ENCODE measurements around the gene KCNK5. TPM values are rescaled to one million over a fixed set of nuclear protein-coding genes. Genes with fewer than 3 reads are reported as not detected.

The KCNK5 gene
- total RNA-seq, 2 experiments from 2014 or later = 0.30 to 0.47 TPM

- H3K36me3 Mint-ChIP-seq (ENCODE audit: low read depth) = no peaks in the 10 kb centered on the region
- POLR2A ChIA-PET = no interaction called here
- ATAC-seq (ENCODE audit: poor library complexity) (no peak), DNase-seq (no peak)
- intact Hi-C loops (cut with DNase I, micrococcal nuclease) = no loop called here
- Histone ChIP-seq H3K27ac (ENCODE audit: low read depth in 1 of 2, low read length in 2 of 2) (no peak overlapping the region), H3K27me3 (ENCODE audit: control insufficient read depth in 1 of 2, insufficient read depth in 2 of 2, low read length in 2 of 2) (no peaks in the 10 kb centered on the region), H3K36me3 (ENCODE audit: insufficient read depth, low read length) (no peaks in the 10 kb centered on the region), H3K9me3 (ENCODE audit: control insufficient read depth in 1 of 2, insufficient read depth in 1 of 2, low read length in 2 of 2) (no peaks in the 10 kb centered on the region), H3K4me3 (ENCODE audit: low read length) (no peak overlapping the region), H3K4me1 (ENCODE audit: insufficient read depth, low read length) (no peaks in the 10 kb centered on the region)
- CTCF ChIA-PET = interaction anchor here (0.7 kb wide), 1 partner anchor 1828 kb away, joined by 3 read pairs; no protein-coding TSS in a partner anchor
- no peak overlapping the region for H3K27ac Mint-ChIP-seq
- no peaks in the 10 kb centered on the region for H3K27me3 Mint-ChIP-seq
- H3K4me3 Mint-ChIP-seq = no peak overlapping the region
- H3K9me3 Mint-ChIP-seq = no peaks in the 10 kb centered on the region
- peaks cover 5% of the 10 kb centered on the region for H3K4me1 Mint-ChIP-seq (ENCODE audit: low read depth)
- TF ChIP-seq, protein P1, sequence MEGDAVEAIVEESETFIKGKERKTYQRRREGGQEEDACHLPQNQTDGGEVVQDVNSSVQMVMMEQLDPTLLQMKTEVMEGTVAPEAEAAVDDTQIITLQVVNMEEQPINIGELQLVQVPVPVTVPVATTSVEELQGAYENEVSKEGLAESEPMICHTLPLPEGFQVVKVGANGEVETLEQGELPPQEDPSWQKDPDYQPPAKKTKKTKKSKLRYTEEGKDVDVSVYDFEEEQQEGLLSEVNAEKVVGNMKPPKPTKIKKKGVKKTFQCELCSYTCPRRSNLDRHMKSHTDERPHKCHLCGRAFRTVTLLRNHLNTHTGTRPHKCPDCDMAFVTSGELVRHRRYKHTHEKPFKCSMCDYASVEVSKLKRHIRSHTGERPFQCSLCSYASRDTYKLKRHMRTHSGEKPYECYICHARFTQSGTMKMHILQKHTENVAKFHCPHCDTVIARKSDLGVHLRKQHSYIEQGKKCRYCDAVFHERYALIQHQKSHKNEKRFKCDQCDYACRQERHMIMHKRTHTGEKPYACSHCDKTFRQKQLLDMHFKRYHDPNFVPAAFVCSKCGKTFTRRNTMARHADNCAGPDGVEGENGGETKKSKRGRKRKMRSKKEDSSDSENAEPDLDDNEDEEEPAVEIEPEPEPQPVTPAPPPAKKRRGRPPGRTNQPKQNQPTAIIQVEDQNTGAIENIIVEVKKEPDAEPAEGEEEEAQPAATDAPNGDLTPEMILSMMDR (IDR thresholded peaks at IDR 0.05) = no peak
Measured at GRCh38 chr6:39217177-39217864, 12.0 kb downstream of the KCNK5 start.

- Mint-ChIP-seq H3K9me3 (no peaks in the 10 kb centered on the region), H3K36me3 (ENCODE audit: low read depth) (no peaks in the 10 kb centered on the region), H3K4me3 (no peak overlapping the region), H3K27ac (no peak overlapping the region), H3K4me1 (ENCODE audit: low read depth) (peaks cover 5% of the 10 kb centered on the region), H3K27me3 (no peaks in the 10 kb centered on the region)
- TF ChIP-seq, protein P1 (IDR thresholded peaks at IDR 0.05) = no peak
- no peaks in the 10 kb centered on the region for H3K36me3 ChIP-seq (ENCODE audit: insufficient read depth, low read length)
- DNase-seq = no peak
- ChIA-PET POLR2A (no interaction called here), CTCF (no interaction called here)
- no peak for ATAC-seq (ENCODE audit: poor library complexity)
- H3K4me1 ChIP-seq (ENCODE audit: insufficient read depth, low read length) = no peaks in the 10 kb centered on the region
- no peak overlapping the region for H3K4me3 ChIP-seq (ENCODE audit: low read length)
- H3K27me3 ChIP-seq (ENCODE audit: control insufficient read depth in 1 of 2, insufficient read depth in 2 of 2, low read length in 2 of 2) = no peaks in the 10 kb centered on the region
- H3K27ac ChIP-seq (ENCODE audit: low read depth in 1 of 2, low read length in 2 of 2) = no peak overlapping the region
- intact Hi-C loops (cut with DNase I, micrococcal nuclease) = no loop called here
- H3K9me3 ChIP-seq (ENCODE audit: control insufficient read depth in 1 of 2, insufficient read depth in 1 of 2, low read length in 2 of 2) = no peaks in the 10 kb centered on the region
Measured at GRCh38 chr6:39215640-39216158, 13.6 kb downstream of the KCNK5 start.

GRCh38 chr6:39214846-39215639, 14.2 kb downstream of the KCNK5 start:
- Histone ChIP-seq H3K36me3 (ENCODE audit: insufficient read depth, low read length) (no peaks in the 10 kb centered on the region), H3K27me3 (ENCODE audit: control insufficient read depth in 1 of 2, insufficient read depth in 2 of 2, low read length in 2 of 2) (no peaks in the 10 kb centered on the region), H3K4me3 (ENCODE audit: low read length) (no peak overlapping the region), H3K27ac (ENCODE audit: low read depth in 1 of 2, low read length in 2 of 2) (no peak overlapping the region), H3K4me1 (ENCODE audit: insufficient read depth, low read length) (peaks cover 3% of the 10 kb centered on the region), H3K9me3 (ENCODE audit: control insufficient read depth in 1 of 2, insufficient read depth in 1 of 2, low read length in 2 of 2) (no peaks in the 10 kb centered on the region)
- H3K4me3 Mint-ChIP-seq = no peak overlapping the region
- CTCF ChIA-PET = no interaction called here
- peaks cover 5% of the 10 kb centered on the region for H3K4me1 Mint-ChIP-seq (ENCODE audit: low read depth)
- DNase-seq (no peak), ATAC-seq (ENCODE audit: poor library complexity) (no peak)
- intact Hi-C loops (cut with DNase I, micrococcal nuclease) = no loop called here
- no peaks in the 10 kb centered on the region for H3K27me3 Mint-ChIP-seq
- POLR2A ChIA-PET = no interaction called here
- H3K9me3 Mint-ChIP-seq = no peaks in the 10 kb centered on the region
- H3K36me3 Mint-ChIP-seq (ENCODE audit: low read depth) = no peaks in the 10 kb centered on the region
- TF ChIP-seq, protein P1 (IDR thresholded peaks at IDR 0.05) = no peak
- H3K27ac Mint-ChIP-seq = no peak overlapping the region

All from CD4-positive, alpha-beta T cell (primary cell).